NCI-H2107 (cell line): ENCODE data around the gene TAF1.
"Not testable (repeated sequence)": the region's sequence is repeated elsewhere in the genome, so short reads cannot be mapped to it uniquely, and the experiment has no call there.

Source experiments
- DNase-seq: peaks from one replicate; lab custom pipeline; 2025; lab: John Stamatoyannopoulos, UW

TAF1 gene

GRCh38 chrX:71439420-71439819 lies 73.3 kb downstream of the TAF1 start:
- DNase-seq, result no peak

GRCh38 chrX:71439896-71440295 lies 73.7 kb downstream of the TAF1 start:
- DNase-seq, result no peak

- DNase-seq, result no peak
These were observed 74.2 kb downstream of the TAF1 start for GRCh38 chrX:71440401-71440800.

- DNase-seq, result not testable (repeated sequence)
These were observed 75.7 kb downstream of the TAF1 start for GRCh38 chrX:71441809-71442208.

GRCh38 chrX:71450433-71451106 lies 84.4 kb downstream of the TAF1 start:
- DNase-seq, result no peak

- DNase-seq, result not testable (repeated sequence)
These were observed 85.4 kb downstream of the TAF1 start for GRCh38 chrX:71451518-71451917.

GRCh38 chrX:71453056-71453455 lies 86.9 kb downstream of the TAF1 start:
- no peak for DNase-seq

GRCh38 chrX:71454222-71454621 lies 88.1 kb downstream of the TAF1 start:
- DNase-seq, result no peak

- DNase-seq, result no peak
These were observed 92.7 kb downstream of the TAF1 start for GRCh38 chrX:71458866-71459265.

GRCh38 chrX:71464968-71465367 lies 98.8 kb downstream of the TAF1 start:
- no peak for DNase-seq

GRCh38 chrX:71466979-71467523 lies 100.9 kb downstream of the TAF1 start:
- no peak for DNase-seq

- no peak for DNase-seq
These were observed 109.8 kb downstream of the TAF1 start for GRCh38 chrX:71475785-71476540.

- DNase-seq, result no peak
These were observed 116.2 kb downstream of the TAF1 start for GRCh38 chrX:71482228-71482958.

- DNase-seq, result no peak
These were observed 121.7 kb downstream of the TAF1 start for GRCh38 chrX:71487814-71488213.

GRCh38 chrX:71489540-71489939 lies 123.4 kb downstream of the TAF1 start:
- no peak for DNase-seq

- no peak for DNase-seq
These were observed 126.3 kb downstream of the TAF1 start for GRCh38 chrX:71492231-71493065.

- DNase-seq, result no peak
These were observed 127.0 kb downstream of the TAF1 start for GRCh38 chrX:71493111-71493613.

GRCh38 chrX:71495979-71496378 lies 129.8 kb downstream of the TAF1 start:
- not testable (repeated sequence) for DNase-seq

GRCh38 chrX:71496476-71496875 lies 130.3 kb downstream of the TAF1 start:
- DNase-seq, result no peak

- not testable (repeated sequence) for DNase-seq
These were observed 135.9 kb downstream of the TAF1 start for GRCh38 chrX:71502080-71502479.

- no peak for DNase-seq
These were observed 138.2 kb downstream of the TAF1 start for GRCh38 chrX:71504346-71504745.
